IPS-15b (cell line): Measurements from ENCODE around the gene KLRD1.
"Not testable (repeated sequence)": the region's sequence is repeated elsewhere in the genome, so short reads cannot be mapped to it uniquely, and the experiment has no call there.

Source experiments
- H3K27me3 ChIP-seq: one replicate; pipeline ENCODE4 v1.6.1; 2013; ENCODE audit warnings: low read length; ENCODE audit not compliant: control insufficient read depth, insufficient read depth
- H3K36me3 ChIP-seq: one replicate; pipeline ENCODE4 v1.6.1; 2013; ENCODE audit warnings: low read length; ENCODE audit not compliant: control insufficient read depth, insufficient read depth
- H3K4me1 ChIP-seq: one replicate; pipeline ENCODE4 v1.6.1; 2013; ENCODE audit warnings: mild to moderate bottlenecking, low read length; ENCODE audit not compliant: control insufficient read depth, insufficient read depth
- H3K4me3 ChIP-seq: one replicate; pipeline ENCODE4 v1.5.1; 2013; ENCODE audit warnings: low read depth, low read length
- H3K9ac ChIP-seq: one replicate; pipeline ENCODE4 v1.6.1; 2013; ENCODE audit warnings: low read depth, mild to moderate bottlenecking, low read length
- H3K9me3 ChIP-seq: one replicate; pipeline ENCODE4 v1.6.1; 2013; ENCODE audit warnings: mild to moderate bottlenecking, low read length; ENCODE audit not compliant: control insufficient read depth, insufficient read depth

The KLRD1 gene

GRCh38 chr12:10371893-10372535 lies 64.3 kb downstream of the KLRD1 start:
- not testable (repeated sequence) for H3K9ac ChIP-seq, H3K36me3 ChIP-seq
- peaks cover 12% of the 10 kb centered on the region for H3K4me1 ChIP-seq

DNA sequence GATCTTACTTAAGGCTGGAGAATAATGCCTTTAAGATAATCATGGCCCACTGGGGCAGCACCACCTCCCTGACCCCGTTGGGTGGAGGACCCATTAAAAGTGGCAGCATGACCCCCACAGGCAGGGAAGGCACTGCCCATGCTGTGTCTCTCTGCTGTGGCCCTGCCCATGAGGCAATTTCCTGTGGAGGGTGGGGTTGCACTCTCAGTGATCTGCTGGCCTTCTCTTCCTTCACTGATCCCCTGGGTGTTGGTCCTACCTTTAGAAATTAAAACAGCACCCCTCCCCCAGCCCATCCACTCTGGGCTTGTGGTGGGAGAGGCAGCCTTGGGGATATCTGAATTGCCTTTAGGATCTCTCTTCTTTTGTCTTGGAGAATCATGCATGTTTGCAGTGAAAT lies 64.9 kb downstream of the KLRD1 start:
- H3K36me3 ChIP-seq = no peaks in the 10 kb centered on the region
- no peak overlapping the region for H3K4me3 ChIP-seq

More at GRCh38 chr12:10371893-10372535, 64.3 kb downstream of the KLRD1 start:
- not testable (repeated sequence) for H3K4me3 ChIP-seq, H3K9me3 ChIP-seq, H3K27me3 ChIP-seq

DNA sequence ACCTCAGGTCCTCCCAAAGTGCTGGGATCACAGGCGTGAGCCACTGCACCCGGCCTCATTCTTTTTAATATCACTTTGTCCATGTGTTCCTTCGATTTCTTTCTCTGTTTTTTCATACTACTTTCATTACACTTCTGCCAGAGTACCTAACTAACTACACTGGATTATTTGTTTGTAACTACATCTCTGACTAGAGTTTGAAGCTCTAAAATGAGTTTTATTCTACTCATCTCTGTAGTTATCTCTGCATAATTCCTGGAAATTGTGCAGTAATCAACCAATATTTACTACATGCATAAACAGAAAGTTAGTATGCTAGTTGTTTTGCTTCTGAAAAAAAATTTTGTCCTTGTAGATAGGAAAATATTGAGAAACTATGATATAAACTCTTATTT lies 67.0 kb downstream of the KLRD1 start:
- Histone ChIP-seq H3K9ac (no peak overlapping the region), H3K9me3 (no peaks in the 10 kb centered on the region), H3K4me3 (no peak overlapping the region), H3K4me1 (peaks cover 12% of the 10 kb centered on the region), H3K36me3 (no peaks in the 10 kb centered on the region), H3K27me3 (no peaks in the 10 kb centered on the region)

More for the DNA sequence above, 64.9 kb downstream of the KLRD1 start:
- Histone ChIP-seq H3K9me3 (no peaks in the 10 kb centered on the region), H3K9ac (no peak overlapping the region), H3K27me3 (no peaks in the 10 kb centered on the region), H3K4me1 (peaks cover 12% of the 10 kb centered on the region)

GRCh38 chr12:10378737-10379136 lies 71.1 kb downstream of the KLRD1 start:
- H3K4me1 ChIP-seq, H3K9me3 ChIP-seq, H3K36me3 ChIP-seq, H3K27me3 ChIP-seq, H3K9ac ChIP-seq, H3K4me3 ChIP-seq: not testable (repeated sequence)
